ENCODE results near the gene PDE4D.

GRCh38 chr5:59051951-59052350 is 841.6 kb downstream of the PDE4D start:
- TF ChIP-seq CTCF (IDR thresholded peaks at IDR 0.05) (no peak), ZFX (IDR thresholded peaks at IDR 0.05; ENCODE audit: borderline replicate concordance) (no peak)

Data from 22Rv1 (cell line).